K562 (cell line): ENCODE results near the gene BIRC7. TPM values are rescaled to one million over a fixed set of nuclear protein-coding genes. Genes with fewer than 3 reads are reported as not detected.

Experiments used
- ATAC-seq: fragments of 200-7000 bp; cut with Tn5 transposase; 3 replicates; pipeline ENCODE4 v1.9.1; 2020; ENCODE audit warnings: moderate library complexity
- BruUV-seq: library from RNA; stranded (reverse); fragments of 400-500 nt; replicated peaks from 2 replicates; lab custom pipeline; 2021; lab: Mats Ljungman, UMichigan
- CTCF ChIA-PET: fragments of 300-600 bp; formaldehyde crosslinking; extraction: SDS; loops from one replicate; lab custom pipeline; 2021; ENCODE audit warnings: low intra/inter-chr PET ratio; lab: Yijun Ruan, JAX
- POLR2A ChIA-PET: fragments of 300-600, 350-650 bp; sonication (Branson Sonifier 250); formaldehyde crosslinking; extraction: SDS; loops from one replicate; lab custom pipeline; 2021; ENCODE audit warnings: antibody characterized with exemption, inconsistent platforms; lab: Yijun Ruan, JAX
- DNase-seq, 4 experiments: peaks; one replicate each; pipeline versions ENCODE4 v3.0.0 to v3.0.0-alpha.2; 2011 to 2018; ENCODE audit warnings: low spot score in 3 of 4, mixed read lengths in 3 of 4; ENCODE audit errors: extremely low read depth in 1 of 4
- FAIRE-seq: peaks from 2 replicates; lab custom pipeline; 2011; peaks lifted over from hg19 to GRCh38; lab: Jason Lieb, UNC
- H2AFZ ChIP-seq: 2 replicates; pipeline ENCODE4 v1.6.0; 2011; ENCODE audit warnings: low read depth, low read length, control low read depth, inconsistent platforms
- H3K27ac ChIP-seq: fragments of 200-600 bp; 3 replicates; pipeline ENCODE4 v1.8.0; 2011; ENCODE audit warnings: low read depth, mild to moderate bottlenecking, control low read depth, inconsistent platforms, low read length, moderate library complexity, mixed read lengths; ENCODE audit errors: extremely low read depth
- H3K27me3 ChIP-seq, 2 experiments: fragments of 300-600 bp in 1 of 2; 2 replicates in 1 of 2; 3 replicates in 1 of 2; pipeline versions ENCODE4 v1.6.0 to v1.8.0; 2011; ENCODE audit warnings: inconsistent platforms in 2 of 2, low read length in 2 of 2, mild to moderate bottlenecking in 1 of 2, mixed read lengths in 1 of 2, moderate library complexity in 1 of 2; ENCODE audit not compliant: control insufficient read depth in 2 of 2, insufficient read depth in 2 of 2
- H3K36me3 ChIP-seq: fragments of 300-600 bp; 3 replicates; pipeline ENCODE4 v1.8.0; 2011; ENCODE audit warnings: mild to moderate bottlenecking, low read length, inconsistent platforms; ENCODE audit not compliant: control insufficient read depth, insufficient read depth
- H3K4me1 ChIP-seq, 2 experiments: fragments of 200-600 bp in 1 of 2; replicated peaks in 1 of 2; 2 replicates in 1 of 2; 3 replicates in 1 of 2; pipeline versions ENCODE4 v1.5.1 to v1.8.0; 2011; ENCODE audit warnings: inconsistent platforms in 2 of 2, low read length in 2 of 2, mild to moderate bottlenecking in 1 of 2, mixed read lengths in 1 of 2, moderate library complexity in 1 of 2; ENCODE audit not compliant: control insufficient read depth in 2 of 2, insufficient read depth in 2 of 2
- H3K4me2 ChIP-seq: 2 replicates; pipeline ENCODE4 v1.6.1; 2011; ENCODE audit warnings: low read length, control low read depth, inconsistent platforms, mixed read lengths; ENCODE audit not compliant: insufficient read depth
- H3K4me3 ChIP-seq: fragments of 200-600 bp; sonication (generic), shearing (Covaris generic); 2 replicates; pipeline ENCODE4 v1.5.1; 2016; ENCODE audit warnings: control low read depth, inconsistent platforms
- H3K79me2 ChIP-seq: fragments of 200-600 bp; 3 replicates; pipeline ENCODE4 v1.8.0; 2011; ENCODE audit warnings: low read length, inconsistent platforms; ENCODE audit not compliant: control insufficient read depth, insufficient read depth
- H3K9ac ChIP-seq, 2 experiments: 2 replicates each; pipeline versions ENCODE4 v1.6.0 to v1.6.1; 2011; ENCODE audit warnings: low read depth in 2 of 2, low read length in 2 of 2, control low read depth in 1 of 2, inconsistent platforms in 1 of 2, mild to moderate bottlenecking in 1 of 2, mixed read lengths in 1 of 2; ENCODE audit not compliant: insufficient read depth in 1 of 2
- H3K9me1 ChIP-seq: one replicate; pipeline ENCODE4 v1.6.0; 2011; ENCODE audit warnings: inconsistent platforms, mild to moderate bottlenecking, low read length, moderate library complexity; ENCODE audit not compliant: control insufficient read depth, insufficient read depth
- H3K9me3 ChIP-seq: replicated peaks from 2 replicates; pipeline ENCODE4 v1.5.1; 2011; ENCODE audit warnings: low read depth, low read length, inconsistent platforms; ENCODE audit not compliant: control insufficient read depth, insufficient read depth
- H4K20me1 ChIP-seq: replicated peaks from 2 replicates; pipeline ENCODE4 v1.6.1; 2011; ENCODE audit warnings: low read length, inconsistent platforms, mixed read lengths; ENCODE audit not compliant: control insufficient read depth, insufficient read depth
- CBX3 ChIP-seq, 2 experiments: IDR thresholded peaks; 1 replicate in 1 of 2; 2 replicates in 1 of 2; pipeline ENCODE4 v1.6.1; 2012; ENCODE audit warnings: inconsistent platforms in 2 of 2, low read length in 2 of 2, borderline replicate concordance in 1 of 2, control low read depth in 1 of 2
- POLR2AphosphoS2 ChIP-seq: IDR thresholded peaks from 2 replicates; pipeline ENCODE4 v1.6.1; 2012; ENCODE audit warnings: low read length, improper control_type of control experiment
- POLR2G ChIP-seq: fragments of 200-400 bp; formaldehyde crosslinking; IDR thresholded peaks from 2 replicates; pipeline ENCODE4 v1.6.1; 2017; ENCODE audit warnings: low read depth, mild to moderate bottlenecking, antibody characterized with exemption, low read length, moderate library complexity
- SETDB1 ChIP-seq: IDR thresholded peaks from one replicate; pipeline ENCODE4 v1.6.1; 2012; ENCODE audit warnings: low read length, control low read depth, inconsistent platforms
- ZBTB33 ChIP-seq: sonication (generic); formaldehyde crosslinking; IDR thresholded peaks from 2 replicates; pipeline ENCODE4 v1.8.1; 2023; ENCODE audit warnings: mild to moderate bottlenecking, missing genetic modification reagents
- whole genome bisulfite sequencing: fragments of 100-300 bp; shearing (Covaris generic); methylation state at CpG from one replicate; pipeline ENCODE4 v1.1.6; 2016; ENCODE audit warnings: low coverage, mixed read lengths; ENCODE audit not compliant: insufficient coverage; ENCODE audit errors: missing lambda C conversion rate; 5-methylcytosine and 5-hydroxymethylcytosine counted together
- in situ Hi-C: fragments of 300-500 bp; cut with MboI; formaldehyde crosslinking; loops from 4 replicates; pipeline ENCODE4 v1.15.0; 2018; ENCODE audit warnings: inconsistent platforms, mixed read lengths
- intact Hi-C: fragments of 100-400 bp; cut with micrococcal nuclease; formaldehyde crosslinking; loops from 2 replicates; pipeline ENCODE4 v1.14.2; 2022
- polyA plus RNA-seq, 8 experiments: library from polyadenylated mRNA; depleted of rRNA in 4 of 8; stranded (reverse) in 5 of 8; unstranded in 3 of 8; fragments of >200 nt; fragmentation: Nextera tagmentation in 2 of 8; fragmentation: Illumina TruSeq in 1 of 8; extraction: Ambion mirVana in 2 of 8; extraction: Trizol in 1 of 8; gene quantifications; 2 replicates each; pipeline versions ENCODE4 v1.2.1 to v1.2.3, GENCODE V29; 2011 to 2014; ENCODE audit warnings: inconsistent platforms in 1 of 8, missing spikeins in 1 of 8
- total RNA-seq, 7 experiments: library from RNA; depleted of rRNA in 6 of 7; stranded (reverse); fragments of >200 nt in 6 of 7; fragmentation: Illumina TruSeq in 2 of 7; extraction: Trizol in 2 of 7; gene quantifications; 2 replicates each; pipeline versions ENCODE4 v1.2.1 to v1.2.3, GENCODE V29; 2011 to 2021; ENCODE audit warnings: low replicate concordance in 1 of 7

The BIRC7 gene
- total and polyA plus RNA-seq, 9 of the 15 experiments (the other 6 are each of a cell fraction or from before 2014, with no cell fraction given): 0.14 to 0.19 (median 0.16) TPM; not detected in 5

- DNase-seq: no peak
- no peak overlapping the region for H3K4me3 ChIP-seq
- 85% methylated on average over 16 of the region's 25 CpGs for WGBS
- no peaks in the 10 kb centered on the region for H3K9me1 ChIP-seq
- H4K20me1 ChIP-seq: peaks cover 5% of the 10 kb centered on the region; the same call in 1 of the 2 replicates
- no peaks in the 10 kb centered on the region for H3K9me3 ChIP-seq
- H3K27me3 ChIP-seq: no peaks in the 10 kb centered on the region
- no peak; the same call in 2 of the 3 replicates for ATAC-seq
- H3K4me1 ChIP-seq: peaks cover 0 to 35% of the 10 kb centered on the region in 2 experiments; a peak in 2 of 5 replicates
- H3K27ac ChIP-seq: no peak overlapping the region
- BruUV-seq: no TSS peak
- peaks cover 74% of the 10 kb centered on the region; the same call in 2 of the 3 replicates for H3K36me3 ChIP-seq
- CTCF ChIA-PET: interaction anchor here (0.6 kb wide), 1 partner anchor 9 kb away, joined by 3 read pairs; no protein-coding TSS in a partner anchor
- TF ChIP-seq ZBTB33 (peak; percentile 47; the same call in 1 of the 2 replicates), SETDB1 (no peak), POLR2G (peak; percentile 64), CBX3 (IDR thresholded peaks at IDR 0.05; ENCODE audit: borderline replicate concordance in 1 of 2, low read length in 2 of 2) (no peak), POLR2AphosphoS2 (0 out of 2 replicates have a peak, but pooled peaks have one; percentile 26)
- TF ChIP-seq, all 486 proteins: peak for 3
- no peak overlapping the region for H3K4me2 ChIP-seq
- no peaks in the 10 kb centered on the region for H3K79me2 ChIP-seq
- intact Hi-C loops: no loop called here
- H3K9ac ChIP-seq: no peak overlapping the region
- FAIRE-seq: no peak
- POLR2A ChIA-PET: interaction anchor here (0.6 to 4.9 kb wide), 4 partner anchors 11 to 667 kb away, joined by 3 to 24 read pairs (median 3); partner anchors contain the start of gene ARFGAP1
- in situ Hi-C loops: no loop called here
- H2AFZ ChIP-seq: no peak overlapping the region
These were observed 48.8 kb downstream of the BIRC7 start for GRCh38 chr20:63284544-63284949.
